MCF 10A (cell line): ENCODE measurements around the gene SH3TC1. TPM values are rescaled to one million over a fixed set of nuclear protein-coding genes. Genes with fewer than 3 reads are reported as not detected.

ENCODE experiments used
- BruUV-seq: library from RNA; stranded (reverse); fragments of 400-500 nt; replicated peaks from 2 replicates; lab custom pipeline; 2021; lab: Mats Ljungman, UMichigan
- CTCF ChIA-PET: fragments of 300-600 bp; sonication (Branson Sonifier 250); formaldehyde crosslinking; extraction: SDS; loops from one replicate; lab custom pipeline; 2021; ENCODE audit warnings: antibody characterized with exemption, inconsistent platforms; lab: Yijun Ruan, JAX
- POLR2A ChIA-PET: fragments of 300-600, 350-650 bp; sonication (Branson Sonifier 250); formaldehyde crosslinking; extraction: SDS; loops from one replicate; lab custom pipeline; 2020; ENCODE audit warnings: antibody characterized with exemption, inconsistent platforms; lab: Yijun Ruan, JAX
- DNase-seq: peaks from one replicate; pipeline ENCODE4 v3.0.0-alpha.2; 2018; ENCODE audit not compliant: unreplicated experiment
- H3K27ac Mint-ChIP-seq: one replicate; pipeline ENCODE4 v1.8.0; 2022; ENCODE audit warnings: mild to moderate bottlenecking, low read depth, mixed read lengths; ENCODE audit not compliant: unreplicated experiment
- H3K27me3 Mint-ChIP-seq: one replicate; pipeline ENCODE4 v1.8.0; 2022; ENCODE audit warnings: mixed read lengths; ENCODE audit not compliant: insufficient read depth, unreplicated experiment
- H3K36me3 Mint-ChIP-seq: one replicate; pipeline ENCODE4 v1.8.0; 2022; ENCODE audit warnings: mild to moderate bottlenecking, moderate library complexity, mixed read lengths; ENCODE audit not compliant: insufficient read depth, unreplicated experiment
- H3K4me1 Mint-ChIP-seq: one replicate; pipeline ENCODE4 v1.8.0; 2022; ENCODE audit warnings: mixed read lengths; ENCODE audit not compliant: insufficient read depth, unreplicated experiment
- H3K4me3 Mint-ChIP-seq: one replicate; pipeline ENCODE4 v1.8.0; 2022; ENCODE audit warnings: mild to moderate bottlenecking, moderate library complexity, mixed read lengths; ENCODE audit not compliant: unreplicated experiment
- H3K9me3 Mint-ChIP-seq: one replicate; pipeline ENCODE4 v1.8.0; 2022; ENCODE audit warnings: mixed read lengths; ENCODE audit not compliant: unreplicated experiment
- CTCF ChIP-seq: fragments of 200-600 bp; IDR thresholded peaks from one replicate; pipeline ENCODE4 v1.8.0; 2022; ENCODE audit warnings: antibody characterized with exemption, mild to moderate bottlenecking; ENCODE audit not compliant: unreplicated experiment
- intact Hi-C: fragments of 100-400 bp; cut with micrococcal nuclease; formaldehyde crosslinking; loops from 2 replicates; pipeline ENCODE4 v1.14.1; 2022
- total RNA-seq: library from RNA; stranded (reverse); gene quantifications from 2 replicates; pipeline ENCODE4 v1.2.3, GENCODE V29; 2022

The SH3TC1 gene
- total RNA-seq, 1 experiment from 2014 or later = 28.8 TPM

DNA sequence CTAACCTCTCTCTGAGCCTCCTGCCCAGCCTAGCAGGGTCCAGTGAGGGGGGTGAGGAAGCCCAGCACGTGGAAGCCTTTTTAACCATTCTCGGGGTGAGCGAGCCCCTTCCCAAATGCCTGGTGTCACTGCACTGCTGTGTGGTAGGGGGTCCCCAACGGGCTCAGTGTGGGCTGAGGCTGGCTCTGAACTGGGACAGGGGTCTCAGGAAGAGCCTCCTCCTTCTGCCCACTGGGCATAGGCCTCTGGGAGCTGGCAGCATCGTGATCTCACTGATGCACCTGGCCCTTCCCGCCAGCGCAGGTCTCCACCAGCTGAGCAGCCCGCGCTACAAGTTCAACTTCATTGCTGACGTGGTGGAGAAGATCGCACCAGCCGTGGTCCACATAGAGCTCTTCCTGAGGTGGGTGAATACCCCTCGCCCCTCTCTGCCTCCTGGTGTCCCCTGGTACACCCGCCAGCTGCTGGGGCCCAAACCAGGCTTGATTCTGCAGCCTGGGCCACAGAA is 83.1 kb downstream of the SH3TC1 start:
- no peaks in the 10 kb centered on the region for H3K27me3 Mint-ChIP-seq
- intact Hi-C loops = no loop called here
- TF ChIP-seq CTCF = no peak
- peaks cover 6% of the 10 kb centered on the region for H3K4me1 Mint-ChIP-seq
- no peak for DNase-seq
- CTCF ChIA-PET = no interaction called here
- POLR2A ChIA-PET = no interaction called here
- H3K27ac Mint-ChIP-seq = no peak overlapping the region
- H3K4me3 Mint-ChIP-seq = no peak overlapping the region
- no peaks in the 10 kb centered on the region for H3K36me3 Mint-ChIP-seq
- H3K9me3 Mint-ChIP-seq = no peaks in the 10 kb centered on the region
- no TSS peak for BruUV-seq

DNA sequence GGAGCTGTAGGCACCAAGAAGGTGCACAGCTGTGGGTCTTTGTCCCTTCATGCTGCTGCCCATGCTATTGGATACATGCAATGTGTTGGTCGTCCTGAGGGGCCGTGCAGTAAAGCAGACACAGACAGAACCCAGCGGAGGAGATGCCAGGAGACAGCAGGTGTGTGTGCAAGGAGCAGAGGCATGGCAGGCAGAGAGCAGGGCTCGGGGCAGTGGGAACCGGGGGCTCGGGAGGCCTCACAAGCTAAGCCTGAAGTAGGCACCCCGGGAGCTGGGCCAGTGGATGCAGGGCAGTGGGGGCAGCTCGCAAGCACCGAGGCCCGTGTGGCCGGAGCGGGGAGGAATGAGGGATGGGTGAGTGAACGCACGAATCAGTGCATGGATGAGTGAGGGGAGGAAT is 83.7 kb downstream of the SH3TC1 start:
- ChIA-PET POLR2A (no interaction called here), CTCF (no interaction called here)
- no peaks in the 10 kb centered on the region for H3K27me3 Mint-ChIP-seq
- H3K4me1 Mint-ChIP-seq = peaks cover 6% of the 10 kb centered on the region
- no peak overlapping the region for H3K4me3 Mint-ChIP-seq
- no peak for DNase-seq
- BruUV-seq = no TSS peak
- intact Hi-C loops = no loop called here
- no peaks in the 10 kb centered on the region for H3K9me3 Mint-ChIP-seq
- TF ChIP-seq CTCF = no peak
- H3K27ac Mint-ChIP-seq = no peak overlapping the region
- H3K36me3 Mint-ChIP-seq = no peaks in the 10 kb centered on the region

DNA sequence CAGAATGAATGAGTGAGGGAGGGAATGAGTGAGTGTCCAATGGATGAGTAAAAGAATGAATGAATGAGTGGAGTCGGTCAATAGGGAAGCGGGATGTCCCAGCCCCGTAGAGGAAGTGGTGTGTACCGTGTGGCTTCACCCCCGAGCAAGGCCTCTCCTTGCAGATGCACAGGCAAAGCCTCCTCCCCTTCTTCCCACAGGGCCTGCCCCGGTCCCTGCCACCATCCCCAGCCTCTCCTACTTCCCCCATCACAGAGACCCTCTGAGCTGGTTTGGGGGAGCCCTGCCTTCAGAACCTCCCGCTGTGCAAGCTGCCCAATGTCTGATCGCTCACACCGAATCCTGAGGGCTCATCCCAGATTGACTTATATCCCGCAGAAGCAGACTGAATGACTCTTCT is 84.1 kb downstream of the SH3TC1 start:
- no TSS peak for BruUV-seq
- Mint-ChIP-seq H3K36me3 (no peaks in the 10 kb centered on the region), H3K4me3 (no peak overlapping the region), H3K4me1 (peaks cover 3% of the 10 kb centered on the region), H3K27ac (no peak overlapping the region), H3K9me3 (no peaks in the 10 kb centered on the region), H3K27me3 (no peaks in the 10 kb centered on the region)
- intact Hi-C loops = no loop called here
- POLR2A ChIA-PET = no interaction called here
- no peak for DNase-seq
- CTCF ChIA-PET = no interaction called here
- no peak for TF ChIP-seq CTCF

- no peaks in the 10 kb centered on the region for H3K27me3 Mint-ChIP-seq
- ChIA-PET POLR2A (interaction anchor here (0.7 kb wide), 1 partner anchor 31 kb away, joined by 3 read pairs; no protein-coding TSS in a partner anchor), CTCF (no interaction called here)
- no peaks in the 10 kb centered on the region for H3K4me1 Mint-ChIP-seq
- TF ChIP-seq CTCF = no peak
- H3K27ac Mint-ChIP-seq = no peak overlapping the region
- no TSS peak for BruUV-seq
- no peak for DNase-seq
- no peaks in the 10 kb centered on the region for H3K9me3 Mint-ChIP-seq
- H3K4me3 Mint-ChIP-seq = no peak overlapping the region
- intact Hi-C loops = no loop called here
- no peaks in the 10 kb centered on the region for H3K36me3 Mint-ChIP-seq
These were observed 84.6 kb downstream of the SH3TC1 start for GRCh38 chr4:8283631-8284121.
